HL-60 (cell line): Measurements from ENCODE around the gene RANBP3.

ENCODE experiments used
- DNase-seq, 2 experiments: peaks; one replicate each; pipeline ENCODE4 v3.0.0-alpha.2; 2010 to 2020; ENCODE audit warnings: low read depth in 1 of 2, low spot score in 1 of 2
- H3K27ac ChIP-seq: fragments of 250-450 bp; sonication (Bioruptor Pico); replicated peaks from 2 replicates; pipeline ENCODE4 v1.5.1; 2020; ENCODE audit warnings: mild to moderate bottlenecking, moderate library complexity
- H3K27me3 ChIP-seq: fragments of 250-450 bp; sonication (Bioruptor Pico); 2 replicates; pipeline ENCODE4 v1.5.1; 2021; ENCODE audit warnings: mild to moderate bottlenecking, moderate library complexity; ENCODE audit not compliant: insufficient read depth, poor library complexity, severe bottlenecking
- H3K4me3 ChIP-seq: replicated peaks from 2 replicates; pipeline ENCODE4 v1.5.1; 2011; ENCODE audit warnings: mild to moderate bottlenecking, control low read depth, low read length; ENCODE audit not compliant: insufficient read depth
- CTCF ChIP-seq: IDR thresholded peaks from one replicate; pipeline ENCODE4 v1.5.1; 2011; ENCODE audit warnings: low read length, control low read depth, inconsistent platforms; ENCODE audit not compliant: insufficient read depth
- GABPA ChIP-seq: IDR thresholded peaks from 2 replicates; pipeline ENCODE4 v1.6.1; 2012; ENCODE audit warnings: low read depth
- POLR2AphosphoS5 ChIP-seq: IDR thresholded peaks from 2 replicates; pipeline ENCODE4 v1.6.1; 2012; ENCODE audit warnings: low read depth
- SPI1 ChIP-seq: IDR thresholded peaks from 2 replicates; pipeline ENCODE4 v1.6.1; 2012; ENCODE audit warnings: low read depth, mild to moderate bottlenecking, borderline replicate concordance
- TF ChIP-seq, protein P1 (sequence below): IDR thresholded peaks from 2 replicates; pipeline ENCODE4 v1.6.1; 2012; ENCODE audit warnings: low read depth; ENCODE audit not compliant: insufficient replicate concordance

Gene RANBP3

DNA sequence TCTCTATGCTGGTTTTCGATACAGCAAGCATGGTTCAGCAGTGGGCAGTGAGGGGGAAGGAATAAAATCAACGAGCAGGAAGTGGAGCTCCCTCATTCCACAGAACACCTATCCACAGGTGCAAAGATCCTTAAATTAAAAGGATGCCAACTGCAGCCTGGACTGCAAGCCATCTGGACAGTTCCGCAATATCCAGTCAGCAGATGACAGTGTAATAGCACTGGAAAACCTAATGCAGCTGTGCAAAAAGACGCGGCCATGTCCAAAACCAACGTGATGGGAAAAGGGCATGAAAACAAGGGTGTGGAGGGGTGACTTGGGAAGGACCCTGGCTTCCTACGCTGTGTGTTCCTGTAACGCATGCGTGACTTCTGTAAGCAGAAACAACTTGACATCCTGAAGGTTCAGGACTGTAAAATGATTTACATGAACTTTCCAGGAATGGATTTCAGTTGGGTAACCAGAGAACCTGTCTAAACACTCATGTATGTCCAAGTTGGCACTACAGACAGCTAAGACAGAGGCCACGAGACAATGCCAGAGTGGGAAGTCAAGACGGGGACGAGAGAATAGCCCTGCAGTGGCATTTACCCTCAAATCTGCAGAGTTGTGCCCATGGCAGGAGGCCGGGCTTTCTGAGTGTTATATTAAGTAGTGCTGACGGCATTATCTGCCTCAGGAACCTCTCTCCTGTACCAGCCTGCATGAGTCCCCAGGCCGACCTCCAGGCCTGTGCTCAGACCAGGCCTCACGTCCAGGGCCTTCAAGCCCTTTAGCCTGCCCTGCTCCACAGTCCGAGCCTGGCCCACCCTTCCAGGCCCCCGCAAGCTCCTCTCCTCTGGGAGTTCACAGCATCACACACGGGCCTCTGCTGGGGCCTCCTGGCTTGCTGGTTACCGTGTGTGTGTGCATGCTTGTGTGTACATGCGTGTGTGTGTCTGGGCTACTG lies 37.4 kb downstream of the RANBP3 start:
- no peaks in the 10 kb centered on the region for H3K27me3 ChIP-seq
- DNase-seq, result no peak
- H3K27ac ChIP-seq, result no peak overlapping the region
- TF ChIP-seq GABPA (no peak), SPI1 (no peak), POLR2AphosphoS5 (no peak), CTCF (no peak)
- TF ChIP-seq, protein P1, sequence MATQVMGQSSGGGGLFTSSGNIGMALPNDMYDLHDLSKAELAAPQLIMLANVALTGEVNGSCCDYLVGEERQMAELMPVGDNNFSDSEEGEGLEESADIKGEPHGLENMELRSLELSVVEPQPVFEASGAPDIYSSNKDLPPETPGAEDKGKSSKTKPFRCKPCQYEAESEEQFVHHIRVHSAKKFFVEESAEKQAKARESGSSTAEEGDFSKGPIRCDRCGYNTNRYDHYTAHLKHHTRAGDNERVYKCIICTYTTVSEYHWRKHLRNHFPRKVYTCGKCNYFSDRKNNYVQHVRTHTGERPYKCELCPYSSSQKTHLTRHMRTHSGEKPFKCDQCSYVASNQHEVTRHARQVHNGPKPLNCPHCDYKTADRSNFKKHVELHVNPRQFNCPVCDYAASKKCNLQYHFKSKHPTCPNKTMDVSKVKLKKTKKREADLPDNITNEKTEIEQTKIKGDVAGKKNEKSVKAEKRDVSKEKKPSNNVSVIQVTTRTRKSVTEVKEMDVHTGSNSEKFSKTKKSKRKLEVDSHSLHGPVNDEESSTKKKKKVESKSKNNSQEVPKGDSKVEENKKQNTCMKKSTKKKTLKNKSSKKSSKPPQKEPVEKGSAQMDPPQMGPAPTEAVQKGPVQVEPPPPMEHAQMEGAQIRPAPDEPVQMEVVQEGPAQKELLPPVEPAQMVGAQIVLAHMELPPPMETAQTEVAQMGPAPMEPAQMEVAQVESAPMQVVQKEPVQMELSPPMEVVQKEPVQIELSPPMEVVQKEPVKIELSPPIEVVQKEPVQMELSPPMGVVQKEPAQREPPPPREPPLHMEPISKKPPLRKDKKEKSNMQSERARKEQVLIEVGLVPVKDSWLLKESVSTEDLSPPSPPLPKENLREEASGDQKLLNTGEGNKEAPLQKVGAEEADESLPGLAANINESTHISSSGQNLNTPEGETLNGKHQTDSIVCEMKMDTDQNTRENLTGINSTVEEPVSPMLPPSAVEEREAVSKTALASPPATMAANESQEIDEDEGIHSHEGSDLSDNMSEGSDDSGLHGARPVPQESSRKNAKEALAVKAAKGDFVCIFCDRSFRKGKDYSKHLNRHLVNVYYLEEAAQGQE, result no peak
- no peak overlapping the region for H3K4me3 ChIP-seq

DNA sequence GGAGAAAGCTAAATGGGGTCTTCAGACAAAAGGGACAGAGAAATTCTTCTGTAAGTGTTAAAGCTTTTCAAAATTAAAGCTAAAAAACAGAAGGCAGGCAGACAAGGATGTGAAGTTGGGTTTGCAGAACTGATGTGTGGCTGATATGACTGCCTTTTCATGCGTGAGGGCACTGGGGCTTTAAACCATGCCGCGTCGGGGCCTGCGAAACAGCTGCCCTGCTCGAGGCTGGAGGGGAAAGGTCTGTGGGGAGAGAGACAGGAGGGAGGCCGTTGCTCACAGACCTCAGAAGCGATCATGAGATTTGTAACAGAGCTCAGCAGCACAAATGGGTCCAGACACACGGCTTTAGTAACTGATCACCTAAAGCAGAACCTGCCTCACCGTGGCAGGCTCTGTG lies 40.4 kb downstream of the RANBP3 start:
- Histone ChIP-seq H3K4me3 (no peak overlapping the region), H3K27ac (no peak overlapping the region), H3K27me3 (no peaks in the 10 kb centered on the region)
- TF ChIP-seq SPI1 (no peak), CTCF (no peak), GABPA (no peak), POLR2AphosphoS5 (no peak)
- TF ChIP-seq, protein P1, result no peak
- no peak for DNase-seq

- H3K27me3 ChIP-seq, result no peaks in the 10 kb centered on the region
- TF ChIP-seq POLR2AphosphoS5 (no peak), GABPA (no peak), SPI1 (no peak), CTCF (no peak)
- TF ChIP-seq, protein P1, result no peak
- H3K4me3 ChIP-seq, result no peak overlapping the region
- DNase-seq, result no peak
- H3K27ac ChIP-seq, result no peak overlapping the region
Measured at GRCh38 chr19:5936292-5936592, 41.7 kb downstream of the RANBP3 start.
